Activated T-helper 2 cell treated with anti-CD3 and anti-CD28 coated beads, Interferon-gamma antibody, Interleukin-2, Interleukin-4, amounts not matched to agents 10 μg/mL and 5 μg/mL and 100 μg/mL, durations not matched to agents 14 hours and 24 hours and 36 hours (primary cell): ENCODE data around the gene DCTN5. TPM values are rescaled to one million over a fixed set of nuclear protein-coding genes. Genes with fewer than 3 reads are reported as not detected.

Experiments used
- DNase-seq: peaks from one replicate; pipeline ENCODE4 v3.0.0; 2021; ENCODE audit warnings: low spot score
- H3K27ac Mint-ChIP-seq: one replicate; pipeline ENCODE4 v1.8.0; 2021; ENCODE audit warnings: mixed read lengths
- H3K27me3 Mint-ChIP-seq: one replicate; pipeline ENCODE4 v1.8.0; 2021; ENCODE audit warnings: low read depth, mixed read lengths
- H3K36me3 Mint-ChIP-seq: one replicate; pipeline ENCODE4 v1.8.0; 2021; ENCODE audit warnings: low read depth, mixed read lengths
- H3K4me1 Mint-ChIP-seq: one replicate; pipeline ENCODE4 v1.8.0; 2021; ENCODE audit warnings: low read depth, mixed read lengths
- H3K4me3 Mint-ChIP-seq: one replicate; pipeline ENCODE4 v1.8.0; 2021; ENCODE audit warnings: low read depth, mild to moderate bottlenecking, moderate library complexity, mixed read lengths
- H3K9me3 Mint-ChIP-seq: one replicate; pipeline ENCODE4 v1.8.0; 2021; ENCODE audit warnings: mixed read lengths
- intact Hi-C: fragments of 100-400 bp; cut with micrococcal nuclease; formaldehyde crosslinking; loops from one replicate; pipeline ENCODE4 v1.15.1; 2023
- total RNA-seq: library from RNA; stranded (reverse); gene quantifications from 2 replicates; pipeline ENCODE4 v1.2.3, GENCODE V29; 2022

Gene DCTN5
- total RNA-seq, 1 donor from 2014 or later: 88.4 TPM

GRCh38 chr16:23668225-23668624 lies 27.0 kb downstream of the DCTN5 start:
- H3K4me1 Mint-ChIP-seq: peaks cover 27% of the 10 kb centered on the region
- H3K27ac Mint-ChIP-seq: no peak overlapping the region
- intact Hi-C loops: no loop called here
- H3K9me3 Mint-ChIP-seq: no peaks in the 10 kb centered on the region
- H3K4me3 Mint-ChIP-seq: no peak overlapping the region
- H3K27me3 Mint-ChIP-seq: no peaks in the 10 kb centered on the region
- H3K36me3 Mint-ChIP-seq: peaks cover 90% of the 10 kb centered on the region
- no peak for DNase-seq

- H3K4me3 Mint-ChIP-seq: no peak overlapping the region
- DNase-seq: no peak
- H3K36me3 Mint-ChIP-seq: peaks cover 91% of the 10 kb centered on the region
- no peaks in the 10 kb centered on the region for H3K27me3 Mint-ChIP-seq
- no peak overlapping the region for H3K27ac Mint-ChIP-seq
- peaks cover 24% of the 10 kb centered on the region for H3K4me1 Mint-ChIP-seq
- no peaks in the 10 kb centered on the region for H3K9me3 Mint-ChIP-seq
- intact Hi-C loops: no loop called here
These were observed 27.6 kb downstream of the DCTN5 start for GRCh38 chr16:23668873-23669272.

DNA sequence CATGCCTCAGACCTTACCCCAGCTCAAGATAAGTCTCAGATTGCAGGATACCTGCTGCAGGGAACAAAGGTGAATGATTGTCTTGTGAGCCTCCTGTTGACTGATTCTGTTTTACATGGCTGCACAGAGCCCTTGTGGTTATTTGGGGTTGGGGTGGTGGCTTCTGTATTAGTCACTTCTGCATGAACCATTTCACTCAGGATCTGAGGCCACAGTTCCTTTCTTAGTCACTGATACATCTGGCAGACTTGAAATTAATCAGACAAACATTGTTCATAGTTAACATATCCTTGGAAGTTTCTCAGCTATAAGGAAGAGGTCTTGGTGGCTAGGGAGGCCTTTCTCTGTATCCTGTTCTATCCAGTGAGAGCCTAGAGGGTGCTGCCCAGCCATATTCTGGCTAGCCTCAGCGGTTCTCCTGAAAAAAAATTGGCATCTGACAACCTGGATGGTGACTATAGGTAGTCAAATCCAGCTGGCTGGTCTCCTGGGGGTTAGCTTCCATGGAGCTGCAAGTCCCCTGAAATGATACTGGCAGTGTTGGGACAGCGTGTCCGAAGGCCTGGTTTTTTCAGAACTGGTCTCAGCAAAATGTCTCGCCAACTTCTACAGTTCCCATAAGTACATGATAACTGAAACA lies 29.0 kb downstream of the DCTN5 start:
- Mint-ChIP-seq H3K27me3 (no peaks in the 10 kb centered on the region), H3K36me3 (peaks cover 86% of the 10 kb centered on the region), H3K27ac (peak overlapping the region; percentile 36), H3K4me1 (peaks cover 23% of the 10 kb centered on the region), H3K4me3 (no peak overlapping the region), H3K9me3 (no peaks in the 10 kb centered on the region)
- intact Hi-C loops: loop anchor here (1.0 to 5.0 kb wide), 3 partner anchors 18 to 158 kb away; partner anchors contain the start of genes EARS2, GGA2 and UBFD1
- DNase-seq: peak; percentile 47

DNA sequence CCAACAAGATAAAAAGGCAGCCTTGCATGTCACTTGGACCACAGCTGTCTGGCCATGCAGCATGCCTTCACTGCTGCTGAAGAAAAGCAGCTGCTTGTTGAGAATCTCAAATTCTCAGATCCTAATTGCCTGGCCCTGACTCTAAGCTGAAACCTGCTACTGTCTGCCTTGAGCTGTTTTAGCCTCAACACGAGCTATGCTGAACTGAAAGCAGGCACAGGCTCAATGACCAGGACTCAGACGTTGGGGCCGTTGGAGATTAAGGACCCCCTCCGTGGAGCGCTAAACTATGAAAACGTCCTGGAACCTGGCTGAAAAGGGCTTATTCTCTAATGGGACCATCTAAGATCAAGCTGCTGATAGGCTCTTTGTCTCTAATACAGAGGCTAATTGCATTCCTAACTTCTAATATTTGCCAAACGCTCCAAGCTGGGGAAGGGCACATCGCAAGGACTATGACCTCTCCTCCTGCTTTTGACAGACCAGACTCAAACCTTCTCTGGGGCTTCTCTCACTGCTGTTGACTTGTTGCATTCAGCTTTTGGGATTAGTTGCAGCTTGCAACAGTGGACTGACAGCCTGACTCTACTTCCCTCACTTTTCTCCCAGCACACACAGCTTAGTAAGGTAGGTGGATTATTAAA lies 32.8 kb downstream of the DCTN5 start:
- H3K9me3 Mint-ChIP-seq: no peaks in the 10 kb centered on the region
- intact Hi-C loops: loop anchor here (5.0 kb wide), 1 partner anchor 162 kb away; the partner anchor contains the start of gene GGA2
- peaks cover 53% of the 10 kb centered on the region for H3K36me3 Mint-ChIP-seq
- DNase-seq: no peak
- peaks cover 27% of the 10 kb centered on the region for H3K4me1 Mint-ChIP-seq
- no peak overlapping the region for H3K4me3 Mint-ChIP-seq
- H3K27me3 Mint-ChIP-seq: no peaks in the 10 kb centered on the region
- no peak overlapping the region for H3K27ac Mint-ChIP-seq

DNA sequence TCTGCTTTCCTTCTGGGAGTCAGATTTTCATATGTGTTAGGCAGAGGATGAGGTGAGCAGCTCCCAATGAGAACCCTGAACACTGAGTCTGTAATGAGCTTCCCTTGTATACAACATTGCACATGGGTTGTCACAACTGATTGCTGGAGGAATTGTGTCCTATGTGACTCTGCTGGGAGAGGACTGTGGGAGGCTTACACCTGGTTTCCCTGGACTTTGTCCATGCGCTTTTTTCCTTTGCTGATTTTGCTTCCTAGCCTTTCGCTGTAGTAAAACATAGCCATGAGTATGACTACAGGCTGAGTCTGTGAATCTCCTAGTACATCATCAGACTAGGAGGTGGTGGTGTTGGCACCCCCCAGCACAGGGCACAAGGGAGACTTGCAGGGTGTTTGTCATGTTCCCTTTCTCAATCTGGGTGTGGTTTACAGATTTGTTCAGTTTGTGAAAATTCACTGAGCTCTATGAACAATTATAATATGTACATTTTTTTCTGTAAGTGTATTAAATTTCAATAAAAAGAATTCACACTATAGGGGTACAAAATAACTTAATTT lies 35.7 kb downstream of the DCTN5 start:
- Mint-ChIP-seq H3K36me3 (peaks cover 54% of the 10 kb centered on the region), H3K4me3 (peak overlapping the region; percentile 96), H3K4me1 (peaks cover 27% of the 10 kb centered on the region), H3K27ac (no peak overlapping the region), H3K27me3 (no peaks in the 10 kb centered on the region), H3K9me3 (no peaks in the 10 kb centered on the region)
- intact Hi-C loops: loop anchor here (5.0 kb wide), 1 partner anchor 35 kb away; the partner anchor contains the start of genes DCTN5 and PALB2
- DNase-seq: no peak

DNA sequence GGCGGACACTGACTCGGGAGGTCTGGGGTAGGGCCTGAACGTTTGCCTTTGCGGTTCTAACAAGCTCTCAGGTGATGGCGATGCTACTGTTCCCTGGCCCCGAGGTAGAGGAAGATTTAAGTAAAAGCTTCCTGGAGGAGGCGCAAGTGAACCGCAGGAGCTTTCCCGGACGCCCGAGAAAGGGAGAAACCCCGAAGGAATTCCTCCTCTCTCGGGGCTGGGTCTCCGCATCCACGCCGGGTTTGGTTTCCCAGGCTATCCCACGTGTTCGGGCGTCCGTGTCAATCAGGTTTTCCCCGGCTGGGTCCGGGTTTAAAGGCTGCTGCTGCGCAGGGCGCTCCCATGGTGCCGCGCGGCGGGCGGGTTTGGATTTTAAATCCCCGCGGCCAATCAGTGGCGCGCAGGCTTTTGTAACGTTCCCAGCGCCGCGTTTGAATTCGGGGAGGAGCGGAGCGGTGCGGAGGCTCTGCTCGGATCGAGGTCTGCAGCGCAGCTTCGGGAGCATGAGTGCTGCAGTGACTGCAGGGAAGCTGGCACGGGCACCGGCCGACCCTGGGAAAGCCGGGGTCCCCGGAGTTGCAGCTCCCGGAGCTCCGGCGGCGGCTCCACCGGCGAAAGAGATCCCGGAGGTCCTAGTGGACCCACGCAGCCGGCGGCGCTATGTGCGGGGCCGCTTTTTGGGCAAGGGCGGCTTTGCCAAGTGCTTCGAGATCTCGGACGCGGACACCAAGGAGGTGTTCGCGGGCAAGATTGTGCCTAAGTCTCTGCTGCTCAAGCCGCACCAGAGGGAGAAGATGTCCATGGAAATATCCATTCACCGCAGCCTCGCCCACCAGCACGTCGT lies 37.4 kb downstream of the DCTN5 start, which contains the start of gene PLK1:
PLK1 (plus strand) TSS at position 460 of the 844 bp plus-strand sequence; CDS start at position 504, 44 bp downstream.
- intact Hi-C loops: loop anchor here (1.0 to 5.0 kb wide), 2 partner anchors 36 to 82 kb away; partner anchors contain the start of genes DCTN5, NDUFAB1 and PALB2
- Mint-ChIP-seq H3K27me3 (no peaks in the 10 kb centered on the region), H3K4me1 (peaks cover 29% of the 10 kb centered on the region), H3K36me3 (peaks cover 51% of the 10 kb centered on the region), H3K4me3 (peak within 1 kb of the TSS; percentile 96), H3K9me3 (no peaks in the 10 kb centered on the region), H3K27ac (peak within 1 kb of the TSS; percentile 87)
- DNase-seq: peak; percentile 81

DNA sequence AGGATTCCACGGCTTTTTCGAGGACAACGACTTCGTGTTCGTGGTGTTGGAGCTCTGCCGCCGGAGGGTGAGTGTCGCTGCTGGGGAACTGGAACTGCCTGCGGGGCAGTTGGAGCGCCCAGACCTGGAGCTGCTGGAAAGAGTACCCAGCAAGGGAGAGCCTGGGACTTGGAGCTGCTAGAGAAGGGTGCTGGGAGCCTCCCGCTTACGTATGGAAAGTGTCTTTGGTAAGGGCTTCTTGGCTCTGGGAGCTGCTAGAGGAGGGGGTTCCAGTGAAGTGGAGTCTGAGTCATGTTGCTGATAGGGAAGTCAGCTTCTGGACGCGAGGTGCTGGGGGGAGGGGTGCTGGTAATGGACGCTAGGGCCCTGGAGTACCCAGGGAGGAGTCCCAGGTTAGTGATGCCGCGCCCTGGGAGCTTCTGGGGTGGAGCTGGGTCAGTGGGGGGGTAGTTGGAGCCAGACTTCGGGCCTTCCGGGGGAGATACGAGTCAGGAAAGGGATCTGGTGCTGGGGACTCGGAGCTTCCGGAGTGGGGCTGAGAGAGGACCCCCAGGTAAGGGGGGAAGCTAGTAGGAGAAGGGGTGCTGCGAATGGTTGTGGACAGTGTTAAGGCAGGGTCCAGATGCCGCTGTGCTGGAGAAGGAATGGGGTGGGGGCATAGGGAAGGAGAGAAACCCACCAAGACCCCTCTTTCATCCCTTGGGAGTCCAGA lies 38.2 kb downstream of the DCTN5 start:
- intact Hi-C loops: loop anchor here (1.0 to 5.0 kb wide), 2 partner anchors 37 to 83 kb away; partner anchors contain the start of genes DCTN5, NDUFAB1 and PALB2
- DNase-seq: no peak
- Mint-ChIP-seq H3K36me3 (peaks cover 54% of the 10 kb centered on the region), H3K27me3 (no peaks in the 10 kb centered on the region), H3K27ac (peak overlapping the region; percentile 87), H3K4me1 (peaks cover 32% of the 10 kb centered on the region), H3K4me3 (peak overlapping the region; percentile 96), H3K9me3 (no peaks in the 10 kb centered on the region)

- Mint-ChIP-seq H3K27me3 (no peaks in the 10 kb centered on the region), H3K4me3 (peak overlapping the region; percentile 96), H3K27ac (peak overlapping the region; percentile 17), H3K9me3 (no peaks in the 10 kb centered on the region), H3K4me1 (peaks cover 32% of the 10 kb centered on the region), H3K36me3 (peaks cover 51% of the 10 kb centered on the region)
- no peak for DNase-seq
- intact Hi-C loops: loop anchor here (1.0 to 5.0 kb wide), 2 partner anchors 38 to 84 kb away; partner anchors contain the start of genes DCTN5, NDUFAB1 and PALB2
These were observed 38.7 kb downstream of the DCTN5 start for GRCh38 chr16:23679986-23680336.

- H3K4me1 Mint-ChIP-seq: peaks cover 32% of the 10 kb centered on the region
- H3K4me3 Mint-ChIP-seq: no peak overlapping the region
- DNase-seq: no peak
- no peaks in the 10 kb centered on the region for H3K9me3 Mint-ChIP-seq
- intact Hi-C loops: no loop called here
- peaks cover 69% of the 10 kb centered on the region for H3K36me3 Mint-ChIP-seq
- H3K27ac Mint-ChIP-seq: peak overlapping the region; percentile 43
- no peaks in the 10 kb centered on the region for H3K27me3 Mint-ChIP-seq
These were observed 40.9 kb downstream of the DCTN5 start for GRCh38 chr16:23682181-23682580.

DNA sequence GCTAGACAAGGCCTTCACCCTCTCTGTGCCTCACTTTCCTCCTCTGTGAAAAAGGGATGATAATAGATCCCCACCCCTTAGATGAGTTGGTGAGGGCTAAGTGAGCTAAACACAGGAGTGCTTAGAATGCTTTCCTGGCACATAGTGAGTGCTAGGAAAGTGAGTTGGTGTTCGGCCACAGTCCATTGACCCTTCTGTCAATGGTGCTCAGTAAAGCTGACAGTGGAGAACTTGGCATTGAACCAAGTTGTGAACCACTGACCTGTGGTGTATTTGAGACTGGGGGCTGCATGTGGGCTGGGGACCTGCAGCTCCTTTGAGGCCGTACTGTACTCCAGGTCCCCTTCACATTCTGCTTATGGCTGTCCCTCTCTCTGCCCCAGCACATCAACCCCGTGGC lies 42.2 kb downstream of the DCTN5 start:
- no peaks in the 10 kb centered on the region for H3K27me3 Mint-ChIP-seq
- no peak overlapping the region for H3K27ac Mint-ChIP-seq
- H3K9me3 Mint-ChIP-seq: no peaks in the 10 kb centered on the region
- no peak overlapping the region for H3K4me3 Mint-ChIP-seq
- intact Hi-C loops: no loop called here
- H3K36me3 Mint-ChIP-seq: peaks cover 79% of the 10 kb centered on the region
- peaks cover 25% of the 10 kb centered on the region for H3K4me1 Mint-ChIP-seq
- DNase-seq: no peak

- Mint-ChIP-seq H3K4me1 (peaks cover 5% of the 10 kb centered on the region), H3K9me3 (no peaks in the 10 kb centered on the region), H3K36me3 (peaks cover 78% of the 10 kb centered on the region), H3K27ac (no peak overlapping the region), H3K4me3 (no peak overlapping the region), H3K27me3 (no peaks in the 10 kb centered on the region)
- no peak for DNase-seq
- intact Hi-C loops: no loop called here
These were observed 46.0 kb downstream of the DCTN5 start for GRCh38 chr16:23687034-23687808.
